NCI-H446 treated with DMSO at 0.1 percent for 48 hours (cell line): ENCODE data around the gene AJM1.
"Not testable (repeated sequence)": the region's sequence is repeated elsewhere in the genome, so short reads cannot be mapped to it uniquely, and the experiment has no call there.

ENCODE experiments used
- DNase-seq: peaks from one replicate; lab custom pipeline; 2025; lab: John Stamatoyannopoulos, UW

Gene AJM1

GRCh38 chr9:136880651-136881050 lies 38.4 kb downstream of the AJM1 start:
- no peak for DNase-seq

GRCh38 chr9:136881691-136882108 lies 39.4 kb downstream of the AJM1 start:
- no peak for DNase-seq

- no peak for DNase-seq
These were observed 40.0 kb downstream of the AJM1 start for GRCh38 chr9:136882109-136882946.

GRCh38 chr9:136882947-136883283 lies 40.6 kb downstream of the AJM1 start:
- DNase-seq = not testable (repeated sequence)

GRCh38 chr9:136883670-136884069 lies 41.4 kb downstream of the AJM1 start:
- DNase-seq = not testable (repeated sequence)

- DNase-seq = peak; percentile 89
These were observed 43.8 kb downstream of the AJM1 start, which contains the start of gene TRAF2 for GRCh38 chr9:136885950-136886578. TRAF2 (plus strand) TSS chr9:136886516; CDS start chr9:136898741, 12,225 bp downstream.

GRCh38 chr9:136886610-136887597 lies 44.6 kb downstream of the AJM1 start:
- no peak for DNase-seq

GRCh38 chr9:136888454-136888853 lies 46.2 kb downstream of the AJM1 start:
- no peak for DNase-seq

GRCh38 chr9:136889858-136890257 lies 47.6 kb downstream of the AJM1 start:
- DNase-seq = no peak

GRCh38 chr9:136890661-136891060 lies 48.4 kb downstream of the AJM1 start:
- no peak for DNase-seq
